ENCODE measurements around the gene CSF2. TPM values are rescaled to one million over a fixed set of nuclear protein-coding genes. Genes with fewer than 3 reads are reported as not detected.
"Not testable (repeated sequence)": the region's sequence is repeated elsewhere in the genome, so short reads cannot be mapped to it uniquely, and the experiment has no call there.

Gene CSF2
- total and polyA plus RNA-seq, 2 experiments from 2014 or later: not detected

DNA sequence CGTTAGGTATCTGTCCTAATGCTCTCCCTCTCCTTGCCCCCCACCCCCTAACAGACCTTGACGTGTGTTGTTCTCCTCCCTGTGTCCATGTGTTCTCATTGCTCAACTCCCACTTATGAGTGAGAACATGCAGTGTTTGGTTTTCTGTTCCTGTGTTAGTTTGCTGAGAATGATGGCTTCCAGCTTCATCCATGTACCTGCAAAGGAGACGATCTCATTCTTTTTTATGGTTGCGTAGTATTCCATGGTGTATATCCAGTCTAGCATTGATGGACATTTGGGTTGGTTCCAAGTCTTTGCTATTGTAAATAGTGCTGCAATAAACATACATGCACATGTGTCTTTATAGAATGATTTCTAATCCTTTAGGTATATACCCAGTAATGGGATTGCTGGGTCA, 50.0 kb downstream of the CSF2 start:
- H4K20me1 ChIP-seq (ENCODE audit: insufficient read depth, poor library complexity, severe bottlenecking); H3K27me3 ChIP-seq; H3K9me3 ChIP-seq (ENCODE audit: low read depth); H3K4me1 ChIP-seq (ENCODE audit: insufficient read depth); H3K27ac ChIP-seq; DNase-seq (ENCODE audit: low spot score); H3K9me2 ChIP-seq (replicated peaks; ENCODE audit: insufficient read depth); H3K4me2 ChIP-seq; H3K79me2 ChIP-seq; H3K36me3 ChIP-seq (replicated peaks; ENCODE audit: insufficient read depth, low read depth); H2AFZ ChIP-seq; H3K4me3 ChIP-seq: not testable (repeated sequence)
- 91% methylated on average over 4 of the region's 4 CpGs for WGBS (ENCODE audit: low lambda C conversion rate, missing lambda C conversion rate)

Small RNA genes lying within 50 kb of the gene (small RNA-seq; reads per million reads assigned to genes)
- not detected for gene RF00285

Other genes starting within 250 kb of the CSF2 start
- not detected in 2 replicates for gene MEIKIN, start 128.1 kb upstream of the CSF2 start, total RNA-seq
- gene MEIKIN, start 128.1 kb upstream of the CSF2 start, polyA plus RNA-seq: not detected in 2 replicates
- gene ACSL6, start 62.1 kb upstream of the CSF2 start, total RNA-seq: 1.2 and 2.4 TPM in 2 replicates
- 0.75 and 1.7 TPM in 2 replicates for gene ACSL6, start 62.1 kb upstream of the CSF2 start, polyA plus RNA-seq
- gene IL3, start 13.1 kb upstream of the CSF2 start, total RNA-seq: 0.37 TPM in 1 of 2 replicates, not detected in the other
- not detected in 2 replicates for gene IL3, start 13.1 kb upstream of the CSF2 start, polyA plus RNA-seq
- 139 and 140 TPM in 2 replicates for gene P4HA2, start 154.1 kb downstream of the CSF2 start, total RNA-seq
- gene P4HA2, start 154.1 kb downstream of the CSF2 start, polyA plus RNA-seq: 217 and 246 TPM in 2 replicates
- gene PDLIM4, start 183.9 kb downstream of the CSF2 start, total RNA-seq: 7.3 and 16.4 TPM in 2 replicates
- gene PDLIM4, start 183.9 kb downstream of the CSF2 start, polyA plus RNA-seq: 102 and 125 TPM in 2 replicates
- gene SLC22A4, start 220.6 kb downstream of the CSF2 start, total RNA-seq: 1.4 and 2.5 TPM in 2 replicates
- gene SLC22A4, start 220.6 kb downstream of the CSF2 start, polyA plus RNA-seq: 3.3 and 4.9 TPM in 2 replicates

Data from hepatocyte (in vitro differentiated cells).